SIG-M5 (cell line): ENCODE data around the gene FLYWCH1.

ENCODE experiments used
- DNase-seq: peaks from one replicate; lab custom pipeline; 2025; lab: John Stamatoyannopoulos, UW

The FLYWCH1 gene

GRCh38 chr16:2983706-2984136 lies 72.0 kb downstream of the FLYWCH1 start:
- DNase-seq: no peak

- no peak for DNase-seq
Observed at GRCh38 chr16:2985462-2985861, 73.7 kb downstream of the FLYWCH1 start.

GRCh38 chr16:2985893-2986355 lies 74.2 kb downstream of the FLYWCH1 start:
- DNase-seq: no peak

GRCh38 chr16:2986623-2987188 lies 75.0 kb downstream of the FLYWCH1 start:
- no peak for DNase-seq

- no peak for DNase-seq
Observed at GRCh38 chr16:2987286-2987685, 75.6 kb downstream of the FLYWCH1 start.

- DNase-seq: no peak
Observed at GRCh38 chr16:2987833-2988232, 76.1 kb downstream of the FLYWCH1 start.

GRCh38 chr16:2988590-2989099 lies 76.9 kb downstream of the FLYWCH1 start:
- no peak for DNase-seq

GRCh38 chr16:2990891-2991290 lies 79.2 kb downstream of the FLYWCH1 start:
- DNase-seq: no peak

- DNase-seq: no peak
Observed at GRCh38 chr16:2991566-2992261, 80.0 kb downstream of the FLYWCH1 start.

GRCh38 chr16:2992383-2993081 lies 80.8 kb downstream of the FLYWCH1 start:
- DNase-seq: no peak

GRCh38 chr16:2996298-2996697 lies 84.6 kb downstream of the FLYWCH1 start:
- no peak for DNase-seq

GRCh38 chr16:2999929-3000328 lies 88.2 kb downstream of the FLYWCH1 start:
- DNase-seq: no peak

GRCh38 chr16:3000540-3000939 lies 88.8 kb downstream of the FLYWCH1 start:
- DNase-seq: no peak
